Measurements from ENCODE around the gene TMEM176B.
"Not testable (repeated sequence)": the region's sequence is repeated elsewhere in the genome, so short reads cannot be mapped to it uniquely, and the experiment has no call there.

TMEM176B gene

DNA sequence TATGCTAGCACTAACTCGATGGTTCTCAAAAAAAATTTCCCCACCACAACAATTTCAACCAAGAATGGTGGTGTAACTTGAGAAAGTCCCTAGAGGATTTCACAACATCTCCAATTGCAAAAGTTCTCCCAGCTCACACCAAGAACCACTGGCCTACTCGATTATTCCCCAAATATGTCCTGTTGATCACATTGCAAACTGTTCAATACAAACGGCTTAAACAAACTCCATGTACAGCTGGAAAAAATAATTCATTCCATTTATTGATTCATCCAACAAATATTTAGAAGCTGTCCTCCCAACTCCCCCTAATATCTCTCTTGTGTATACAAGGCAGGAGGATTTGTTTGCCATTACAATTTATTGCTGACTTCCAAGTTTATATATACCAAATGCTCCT, 19.1 kb downstream of the TMEM176B start:
- H3K4me3 ChIP-seq: no peak overlapping the region
- TF ChIP-seq, protein P1, sequence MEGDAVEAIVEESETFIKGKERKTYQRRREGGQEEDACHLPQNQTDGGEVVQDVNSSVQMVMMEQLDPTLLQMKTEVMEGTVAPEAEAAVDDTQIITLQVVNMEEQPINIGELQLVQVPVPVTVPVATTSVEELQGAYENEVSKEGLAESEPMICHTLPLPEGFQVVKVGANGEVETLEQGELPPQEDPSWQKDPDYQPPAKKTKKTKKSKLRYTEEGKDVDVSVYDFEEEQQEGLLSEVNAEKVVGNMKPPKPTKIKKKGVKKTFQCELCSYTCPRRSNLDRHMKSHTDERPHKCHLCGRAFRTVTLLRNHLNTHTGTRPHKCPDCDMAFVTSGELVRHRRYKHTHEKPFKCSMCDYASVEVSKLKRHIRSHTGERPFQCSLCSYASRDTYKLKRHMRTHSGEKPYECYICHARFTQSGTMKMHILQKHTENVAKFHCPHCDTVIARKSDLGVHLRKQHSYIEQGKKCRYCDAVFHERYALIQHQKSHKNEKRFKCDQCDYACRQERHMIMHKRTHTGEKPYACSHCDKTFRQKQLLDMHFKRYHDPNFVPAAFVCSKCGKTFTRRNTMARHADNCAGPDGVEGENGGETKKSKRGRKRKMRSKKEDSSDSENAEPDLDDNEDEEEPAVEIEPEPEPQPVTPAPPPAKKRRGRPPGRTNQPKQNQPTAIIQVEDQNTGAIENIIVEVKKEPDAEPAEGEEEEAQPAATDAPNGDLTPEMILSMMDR (IDR thresholded peaks at IDR 0.05): no peak
- DNase-seq (ENCODE audit: low spot score): no peak
- no peak overlapping the region for H3K27ac ChIP-seq

DNA sequence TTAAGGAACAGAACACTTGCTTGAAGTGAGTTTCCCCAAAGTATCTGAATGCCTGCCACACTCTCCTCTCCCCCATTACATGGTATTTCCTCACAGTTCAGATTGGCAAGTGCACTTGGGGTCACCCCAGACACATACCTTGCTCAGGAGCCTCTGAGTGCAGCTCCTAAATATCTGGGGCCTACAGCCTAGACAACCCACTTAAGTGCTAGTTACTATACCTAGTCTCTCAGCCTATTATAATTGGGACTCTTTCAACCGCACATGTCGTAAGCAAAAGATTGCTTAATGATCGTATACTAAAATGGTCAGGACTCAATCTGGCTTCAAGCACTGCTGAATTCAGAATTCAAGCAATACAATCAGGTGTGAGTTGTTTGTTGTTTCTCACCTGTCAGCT, 19.9 kb downstream of the TMEM176B start:
- DNase-seq (ENCODE audit: low spot score): no peak
- no peak overlapping the region for H3K27ac ChIP-seq
- no peak overlapping the region for H3K4me3 ChIP-seq
- TF ChIP-seq, protein P1 (IDR thresholded peaks at IDR 0.05): no peak

DNA sequence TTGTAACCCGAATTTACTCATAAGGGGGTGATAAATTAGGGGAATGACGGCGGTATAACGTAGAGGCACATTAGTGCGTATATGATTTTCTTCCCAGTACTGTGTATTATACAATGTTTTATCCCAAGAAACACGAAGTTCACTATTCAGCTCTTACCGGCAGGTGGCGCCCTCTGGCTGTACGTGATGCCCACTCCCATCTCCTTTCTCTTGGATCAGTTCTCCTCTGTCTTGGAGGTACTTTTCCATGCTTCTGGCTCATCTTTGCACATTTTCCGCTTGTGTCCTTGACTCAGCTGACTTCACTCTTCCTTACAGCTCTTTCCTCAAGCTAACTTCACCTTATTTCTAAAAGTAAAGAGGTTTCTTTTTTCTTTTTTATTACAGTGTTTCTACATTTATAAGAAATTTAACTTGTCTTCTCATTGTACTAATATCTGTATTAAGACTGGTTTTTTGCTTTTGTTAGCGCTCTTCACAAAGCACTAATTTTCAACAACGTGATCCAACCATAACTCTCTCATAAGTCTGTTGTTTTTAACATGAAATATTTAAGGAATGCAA, 21.3 kb downstream of the TMEM176B start:
- TF ChIP-seq, protein P1 (IDR thresholded peaks at IDR 0.05): no peak
- H3K4me3 ChIP-seq: no peak overlapping the region
- no peak overlapping the region for H3K27ac ChIP-seq
- no peak for DNase-seq (ENCODE audit: low spot score)

DNA sequence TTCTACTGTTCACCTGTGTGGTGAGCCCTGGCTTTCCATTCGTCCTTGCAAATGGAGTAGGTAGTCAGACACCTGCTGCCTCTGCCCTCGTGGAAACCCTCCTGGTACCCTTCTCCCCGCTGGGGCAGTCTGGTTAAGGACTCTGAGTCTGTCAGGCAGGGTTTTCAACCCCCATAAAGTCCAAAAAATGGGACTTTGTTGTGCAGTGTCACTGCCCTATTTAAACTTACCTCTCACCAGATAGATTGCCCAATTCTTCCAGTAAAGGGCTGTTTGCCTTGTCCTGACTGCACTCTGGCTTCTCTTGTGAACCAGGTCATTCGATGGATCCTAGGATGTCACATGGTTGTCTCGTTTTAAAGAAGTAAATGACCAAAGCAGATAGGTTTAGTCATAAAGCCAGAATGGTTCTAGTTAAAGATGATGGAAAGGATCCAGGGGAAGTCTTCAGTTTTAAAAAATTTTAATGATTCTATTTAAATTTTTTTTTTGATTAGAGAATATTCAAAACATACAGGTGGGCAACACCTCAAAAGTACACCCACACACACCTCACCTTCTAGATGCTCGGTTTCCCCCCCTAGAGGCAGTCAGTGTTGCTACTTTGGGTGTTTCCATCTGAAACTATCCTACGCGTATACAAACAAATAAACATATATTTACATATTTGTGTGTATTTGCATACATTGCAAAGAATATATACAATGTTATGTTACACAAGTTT, 22.0 kb downstream of the TMEM176B start:
- no peak overlapping the region for H3K4me3 ChIP-seq
- DNase-seq (ENCODE audit: low spot score): no peak

DNA sequence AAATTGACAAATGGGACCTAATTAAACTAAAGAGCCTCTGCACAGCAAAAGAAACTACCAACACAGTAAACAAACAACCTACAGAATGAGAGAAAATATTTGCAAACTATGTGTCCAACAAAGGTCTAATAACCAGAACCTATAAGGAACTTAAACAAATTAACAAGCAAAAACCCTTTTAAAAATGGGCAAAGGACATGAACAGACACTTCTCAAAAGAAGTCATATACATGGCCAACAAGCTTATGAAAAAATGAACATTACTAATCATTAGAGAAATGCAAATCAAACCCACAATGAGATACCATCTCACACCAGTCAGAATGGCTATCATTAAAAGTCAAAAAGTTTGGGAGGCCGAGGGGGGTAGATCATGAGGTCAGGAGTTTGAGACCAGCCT, 26.0 kb downstream of the TMEM176B start:
- H3K27ac ChIP-seq; H3K4me3 ChIP-seq; DNase-seq (ENCODE audit: low spot score): not testable (repeated sequence)

More for the DNA sequence above, 22.0 kb downstream of the TMEM176B start:
- no peak overlapping the region for H3K27ac ChIP-seq
- TF ChIP-seq, protein P1 (IDR thresholded peaks at IDR 0.05): no peak

DNA sequence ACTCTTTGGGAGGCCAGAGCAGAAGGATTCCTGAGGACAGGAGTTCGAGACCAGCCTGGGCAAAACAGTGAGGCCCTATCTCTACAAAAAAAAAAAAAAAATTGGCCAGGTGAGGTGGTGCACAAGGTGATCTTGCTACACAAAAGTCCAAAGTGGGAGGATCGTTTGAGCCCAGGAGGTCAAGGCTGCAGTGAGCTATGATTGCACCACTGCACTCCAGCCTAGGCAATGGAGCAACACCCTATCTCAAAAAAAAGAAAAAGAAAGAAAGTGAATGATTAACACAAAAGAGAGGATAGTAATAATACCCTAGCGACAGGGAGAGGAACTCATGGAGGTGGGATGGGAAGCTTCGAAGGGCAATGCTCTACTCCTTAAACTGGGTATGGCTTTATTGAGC, 30.4 kb downstream of the TMEM176B start:
- no peak for DNase-seq (ENCODE audit: low spot score)
- TF ChIP-seq, protein P1 (IDR thresholded peaks at IDR 0.05): no peak
- Histone ChIP-seq H3K4me3 (no peak overlapping the region), H3K27ac (no peak overlapping the region)

DNA sequence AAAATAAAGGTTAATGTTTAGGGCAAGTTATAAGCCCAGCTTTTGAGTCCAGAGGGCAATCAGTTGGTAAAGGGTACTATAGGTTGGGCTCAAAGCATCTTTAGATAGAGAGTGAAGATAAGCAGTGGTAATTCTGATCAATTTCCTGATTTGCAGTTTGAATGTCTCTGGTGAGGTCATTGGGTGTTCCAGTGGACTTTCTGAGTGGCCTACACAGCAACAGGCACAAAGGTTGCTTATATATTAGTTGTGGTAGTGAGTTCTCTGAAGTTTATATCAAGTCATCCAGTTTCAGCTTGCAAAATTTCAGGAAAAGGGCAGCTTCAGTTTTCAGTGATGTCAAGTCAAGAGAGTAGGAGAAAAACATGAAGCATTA, 33.8 kb downstream of the TMEM176B start:
- H3K27ac ChIP-seq: no peak overlapping the region
- H3K4me3 ChIP-seq: no peak overlapping the region
- DNase-seq (ENCODE audit: low spot score): no peak
- TF ChIP-seq, protein P1 (IDR thresholded peaks at IDR 0.05): no peak
